Measurements from ENCODE around the gene SEMA4A.
A peak's percentile ranks its signal among the peaks of the same experiment; 100 is the strongest.

SEMA4A gene

GRCh38 chr1:156135930-156136871, 17.2 kb upstream of the SEMA4A start:
- DNase-seq, result peak; percentile 44

GRCh38 chr1:156136970-156137483, 16.4 kb upstream of the SEMA4A start:
- DNase-seq, result peak; percentile 40

GRCh38 chr1:156138458-156138867, 14.9 kb upstream of the SEMA4A start:
- no peak for DNase-seq

GRCh38 chr1:156140879-156141707, 12.3 kb upstream of the SEMA4A start:
- peak; percentile 58 for DNase-seq

- peak; percentile 43 for DNase-seq
Observed at GRCh38 chr1:156143765-156144489, 9.5 kb upstream of the SEMA4A start.

GRCh38 chr1:156144742-156145141, 8.6 kb upstream of the SEMA4A start:
- DNase-seq, result peak; percentile 57

- DNase-seq, result no peak
Observed at GRCh38 chr1:156145650-156146019, 7.8 kb upstream of the SEMA4A start.

- peak; percentile 82 for DNase-seq
Observed at GRCh38 chr1:156146020-156146768, 7.2 kb upstream of the SEMA4A start.

GRCh38 chr1:156146769-156147405, 6.5 kb upstream of the SEMA4A start:
- peak; percentile 54 for DNase-seq

GRCh38 chr1:156148216-156148615, 5.2 kb upstream of the SEMA4A start:
- peak; percentile 51 for DNase-seq

- DNase-seq, result peak; percentile 29
Observed at GRCh38 chr1:156149374-156150332, 3.7 kb upstream of the SEMA4A start.

GRCh38 chr1:156150333-156151011, 2.9 kb upstream of the SEMA4A start:
- DNase-seq, result peak; percentile 35

GRCh38 chr1:156151093-156151688, 2.2 kb upstream of the SEMA4A start:
- peak; percentile 24 for DNase-seq

- no peak for DNase-seq
Observed at GRCh38 chr1:156152628-156153027, 757 bp upstream of the SEMA4A start.

- DNase-seq, result peak; percentile 59
Observed at GRCh38 chr1:156154317-156154749, 948 bp downstream of the SEMA4A start.

GRCh38 chr1:156155756-156156510, 2.5 kb downstream of the SEMA4A start:
- no peak for DNase-seq

GRCh38 chr1:156157506-156157905, 4.1 kb downstream of the SEMA4A start:
- peak; percentile 19 for DNase-seq

- no peak for DNase-seq
Observed at GRCh38 chr1:156157966-156158365, 4.6 kb downstream of the SEMA4A start.

Measured in CD4-positive, alpha-beta T cell treated with Interleukin-10 for 1 hour (primary cell).